T-helper 22 cell (primary cell): ENCODE data around the gene RNU1-2.
"Not testable (repeated sequence)": the region's sequence is repeated elsewhere in the genome, so short reads cannot be mapped to it uniquely, and the experiment has no call there.

Experiments
- DNase-seq: peaks from one replicate; pipeline ENCODE4 v3.0.0-alpha.2; 2020; ENCODE audit warnings: low read depth

The RNU1-2 gene

DNA sequence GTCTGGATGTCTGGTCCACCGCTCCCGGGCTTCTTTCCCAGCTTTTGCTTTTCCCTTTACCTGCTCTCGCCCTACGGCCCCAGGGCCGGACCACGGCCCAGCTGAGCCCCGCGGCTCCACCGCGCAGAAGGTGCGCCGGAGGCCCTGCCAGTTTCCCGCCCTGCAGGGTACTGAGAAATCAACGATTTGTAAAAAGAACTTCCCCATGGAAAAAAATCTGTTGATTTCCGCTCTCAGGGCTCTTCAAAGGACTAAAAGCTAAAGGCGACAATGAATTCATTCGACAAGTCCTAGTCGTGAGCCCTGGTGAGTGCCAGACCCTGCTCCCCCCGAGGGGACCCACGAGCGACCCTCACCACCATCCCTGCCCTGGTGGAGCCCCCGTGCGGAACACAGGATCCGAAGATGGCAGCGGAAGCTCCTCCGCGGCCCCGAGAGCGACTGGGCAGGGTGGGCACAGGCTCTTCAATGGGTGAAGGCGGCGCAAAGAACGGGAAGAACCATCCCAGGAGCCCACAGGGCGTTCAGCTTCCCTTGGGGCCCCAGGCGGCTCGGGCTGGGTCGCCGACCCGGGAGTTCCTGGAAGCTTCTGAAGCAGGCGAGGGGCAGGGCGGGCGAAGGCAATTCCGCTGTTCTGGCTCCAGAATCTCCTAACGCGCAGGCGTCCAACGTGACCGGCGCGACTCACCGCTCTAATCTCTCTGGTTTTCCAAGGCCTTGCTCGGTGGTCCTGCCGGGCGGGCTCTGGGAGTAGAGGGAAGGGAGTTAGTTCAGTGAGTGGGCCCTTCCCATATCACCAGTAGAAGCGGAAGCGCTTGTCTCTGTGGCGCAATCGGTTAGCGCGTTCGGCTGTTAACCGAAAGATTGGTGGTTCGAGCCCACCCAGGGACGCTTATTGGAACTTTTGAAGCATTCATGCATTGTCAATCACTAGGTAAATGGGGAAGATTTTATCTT, 6.6 kb upstream of the RNU1-2 start:
- DNase-seq, result no peak

DNA sequence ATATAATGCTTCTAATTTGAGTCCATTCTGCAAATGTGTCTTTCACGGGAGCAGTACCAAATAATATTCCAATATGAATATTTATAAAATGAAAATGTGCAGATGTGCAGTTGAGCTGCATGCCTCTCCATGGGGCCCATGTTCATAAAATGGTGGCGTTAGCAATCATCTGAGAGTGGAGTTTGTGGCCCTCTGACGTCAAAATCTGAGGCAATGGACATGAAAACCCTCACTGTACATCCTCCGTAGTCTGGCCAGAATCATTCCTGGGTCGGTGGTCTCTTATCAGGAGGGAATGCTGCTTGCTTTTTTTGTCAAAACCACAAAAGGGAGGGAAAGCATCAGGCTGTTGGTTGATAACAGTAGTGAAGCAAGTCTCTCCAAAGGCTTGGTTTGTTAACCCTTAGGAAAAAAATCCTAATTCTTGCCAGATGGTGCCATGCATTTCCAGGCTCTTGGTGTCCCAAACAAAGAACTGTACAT, 5.2 kb upstream of the RNU1-2 start:
- DNase-seq, result not testable (repeated sequence)

DNA sequence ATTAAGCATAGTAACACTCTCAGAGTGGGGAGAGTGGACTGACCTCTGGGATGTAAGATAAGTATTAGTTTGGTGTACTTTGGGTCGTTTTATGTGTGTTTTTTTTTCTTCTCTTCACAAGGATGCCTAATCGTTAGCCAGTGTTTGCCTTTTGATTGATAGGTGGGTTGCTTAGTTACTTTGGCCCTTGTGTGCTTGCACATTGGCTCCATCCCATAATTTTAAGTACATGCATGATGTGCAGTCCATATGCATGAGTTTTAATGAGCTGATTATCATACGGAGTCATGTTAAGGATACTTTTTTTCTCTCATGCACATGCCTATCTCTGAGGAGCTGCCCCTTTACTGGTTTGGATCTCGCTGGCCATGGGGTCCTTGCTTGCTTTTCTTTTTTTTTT, 4.7 kb upstream of the RNU1-2 start:
- DNase-seq, result not testable (repeated sequence)

DNA sequence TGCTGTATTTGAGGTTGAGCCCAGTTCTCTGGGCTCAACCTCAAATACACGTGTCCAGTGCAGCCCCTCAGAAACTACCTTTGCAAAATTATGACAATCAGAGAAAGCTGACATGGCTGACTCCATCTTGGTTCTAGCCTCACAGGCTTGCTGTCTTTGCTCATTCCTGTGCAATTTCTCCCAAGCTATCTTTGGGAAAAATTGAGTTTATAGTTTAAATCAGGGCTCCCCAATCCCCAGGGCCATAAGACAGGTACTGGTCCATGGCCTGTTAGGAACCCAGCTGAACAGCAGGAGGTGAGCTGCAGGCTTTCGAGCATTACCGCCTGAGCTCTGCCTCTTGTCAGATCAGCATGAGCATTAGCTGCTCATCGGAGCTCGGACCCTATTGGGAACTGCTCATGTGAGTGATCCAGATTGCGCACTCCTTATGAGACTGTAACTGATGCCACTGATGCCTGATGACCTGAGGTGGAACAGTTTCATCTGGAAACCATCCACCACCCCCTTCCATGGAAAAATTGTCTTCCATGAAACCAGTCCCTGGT, 2.7 kb upstream of the RNU1-2 start:
- DNase-seq, result not testable (repeated sequence)

DNA sequence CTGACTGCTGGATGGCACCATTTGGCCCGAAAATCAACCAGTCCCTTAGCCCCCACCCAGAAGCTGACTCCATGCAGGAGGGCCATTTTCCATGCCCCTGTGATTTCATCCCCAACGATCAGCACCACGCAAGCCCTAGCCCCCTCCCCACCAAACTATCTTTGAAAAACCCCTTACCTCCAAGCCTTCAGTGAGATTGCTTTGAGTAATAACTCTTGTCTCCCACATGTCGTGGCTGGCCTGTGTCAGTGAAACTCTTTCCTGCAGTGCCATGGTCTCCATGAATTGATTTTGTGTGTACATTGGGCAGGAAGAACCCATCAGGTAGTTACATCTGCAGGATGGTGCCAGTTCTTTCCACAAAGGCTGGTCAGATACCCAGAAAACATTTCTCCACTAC, 2.0 kb upstream of the RNU1-2 start:
- DNase-seq, result not testable (repeated sequence)

DNA sequence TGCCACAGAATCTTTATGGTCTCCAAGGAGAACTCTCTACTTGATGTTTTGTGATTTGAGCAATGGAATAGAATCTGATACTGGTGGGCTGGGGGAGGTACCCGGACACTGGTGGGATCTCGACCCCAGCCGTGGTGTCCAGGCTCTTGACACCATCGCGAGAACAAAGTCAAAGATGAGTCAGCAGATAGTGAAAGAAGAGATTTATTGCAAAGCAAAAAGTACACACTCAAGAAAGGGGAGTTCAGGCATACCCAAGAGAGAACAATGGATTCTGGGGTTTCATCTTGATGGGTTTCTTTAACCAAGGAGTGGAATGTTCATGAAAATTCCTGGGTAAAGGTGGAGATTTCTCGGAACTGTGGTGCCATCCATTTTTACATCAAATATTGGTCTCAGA, 1.4 kb upstream of the RNU1-2 start:
- DNase-seq, result not testable (repeated sequence)

DNA sequence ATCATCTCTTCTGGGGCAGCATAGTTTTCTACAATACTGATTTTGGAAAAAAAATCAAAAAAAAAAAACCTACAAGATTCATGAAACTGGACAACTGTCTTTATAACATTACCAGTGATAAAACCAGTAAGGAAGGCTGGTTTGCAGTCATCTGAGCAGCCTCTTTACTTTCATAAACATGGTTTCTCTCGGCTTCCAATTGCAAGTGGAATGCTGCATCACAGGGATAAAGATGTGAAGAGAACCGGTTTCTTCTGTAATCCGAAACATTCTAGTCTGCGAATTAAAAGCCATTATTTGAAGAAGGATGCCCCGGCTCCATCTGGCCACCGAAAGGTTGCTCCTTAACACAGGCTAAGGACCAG, 565 bp upstream of the RNU1-2 start:
- DNase-seq, result not testable (repeated sequence)

DNA sequence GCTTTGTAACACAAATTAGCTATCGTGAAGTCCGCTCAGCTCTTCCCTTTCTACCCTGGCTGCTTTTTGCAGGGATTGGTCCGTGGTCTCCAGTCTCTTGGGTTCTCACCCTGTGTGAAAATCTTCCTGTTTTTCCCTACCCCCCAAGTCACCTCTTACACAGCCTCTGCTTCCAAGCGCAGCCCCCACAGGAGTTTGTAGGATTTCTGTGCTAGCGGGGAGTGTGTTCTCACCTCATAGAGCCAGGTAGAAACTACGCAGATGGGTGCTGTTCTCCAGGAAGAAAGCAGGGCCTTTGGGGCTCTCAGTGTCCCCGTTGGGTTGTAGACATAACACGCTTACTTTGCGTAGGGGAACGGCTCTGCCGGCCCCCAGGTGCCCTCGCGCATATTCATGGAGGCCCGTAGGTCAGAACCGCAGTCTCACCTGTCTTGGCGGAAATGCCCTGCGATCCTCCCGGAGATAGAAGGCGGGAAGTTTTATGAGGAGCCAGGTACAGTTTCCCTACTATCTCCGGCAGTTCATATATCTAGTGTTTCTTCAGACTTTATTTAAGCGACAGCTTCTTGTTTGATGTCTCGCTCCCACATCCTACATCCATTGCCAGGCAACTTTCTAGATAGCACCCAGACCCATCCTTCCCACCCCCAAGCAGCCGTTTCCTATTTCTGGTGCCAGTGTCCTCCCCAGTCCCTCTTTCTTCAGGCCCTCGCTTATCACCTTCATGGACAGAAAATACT, 706 bp downstream of the RNU1-2 start:
- not testable (repeated sequence) for DNase-seq

DNA sequence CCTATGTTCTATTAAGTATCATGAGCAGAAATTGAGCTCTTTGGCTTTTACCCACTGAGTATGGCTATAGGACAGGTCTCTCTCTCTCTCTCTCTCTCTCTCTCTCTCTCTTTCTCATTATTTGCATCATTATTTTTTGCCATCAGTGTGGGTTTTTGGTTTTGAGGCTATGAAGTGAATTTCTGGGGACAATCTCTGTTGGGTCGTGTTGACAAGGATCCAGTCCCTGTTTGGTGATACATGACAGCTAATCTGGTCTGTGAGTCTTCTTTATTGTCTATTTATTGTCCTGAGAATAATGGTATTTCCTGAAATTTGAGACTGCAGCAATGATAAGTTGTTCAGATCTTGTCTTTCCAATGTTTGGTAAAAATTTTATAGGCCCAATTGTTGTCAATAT, 1.9 kb downstream of the RNU1-2 start:
- not testable (repeated sequence) for DNase-seq

DNA sequence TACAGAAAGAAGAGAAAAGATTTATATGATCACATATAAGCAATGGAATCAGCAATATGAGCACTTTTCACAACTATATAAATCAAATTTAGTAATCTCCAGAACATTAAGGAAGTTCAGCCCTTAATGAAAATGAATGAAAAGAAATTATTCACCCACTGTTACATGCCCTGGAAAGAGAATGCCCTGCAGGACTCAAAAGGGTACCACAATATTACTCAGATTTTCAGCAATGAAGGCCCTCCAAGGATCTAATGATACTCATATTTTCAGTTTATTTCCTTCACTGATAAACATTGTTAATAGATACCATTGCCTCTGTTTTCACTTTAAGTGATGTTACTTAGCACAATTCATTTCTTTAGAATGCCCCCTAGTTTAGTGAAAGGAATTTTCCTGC, 2.5 kb downstream of the RNU1-2 start:
- not testable (repeated sequence) for DNase-seq

DNA sequence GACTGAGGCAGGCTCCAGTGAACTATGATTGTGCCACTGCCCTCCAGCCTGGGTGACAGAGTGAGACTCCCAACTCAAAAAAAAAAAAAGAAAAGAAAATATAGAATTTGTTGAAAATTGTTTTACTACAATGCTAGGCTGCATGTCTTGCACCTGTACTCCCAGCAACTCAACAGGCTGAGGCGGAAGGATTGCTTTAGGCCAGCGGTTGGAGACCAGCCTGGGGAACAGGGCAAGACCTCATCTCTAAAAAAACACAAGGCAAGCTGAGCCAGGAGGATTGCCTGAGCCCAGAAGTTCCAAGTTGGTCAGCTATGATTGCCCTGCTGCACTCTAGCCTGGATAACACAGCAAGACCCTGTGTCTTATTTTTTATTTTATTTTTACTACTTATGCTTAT, 3.2 kb downstream of the RNU1-2 start:
- not testable (repeated sequence) for DNase-seq

DNA sequence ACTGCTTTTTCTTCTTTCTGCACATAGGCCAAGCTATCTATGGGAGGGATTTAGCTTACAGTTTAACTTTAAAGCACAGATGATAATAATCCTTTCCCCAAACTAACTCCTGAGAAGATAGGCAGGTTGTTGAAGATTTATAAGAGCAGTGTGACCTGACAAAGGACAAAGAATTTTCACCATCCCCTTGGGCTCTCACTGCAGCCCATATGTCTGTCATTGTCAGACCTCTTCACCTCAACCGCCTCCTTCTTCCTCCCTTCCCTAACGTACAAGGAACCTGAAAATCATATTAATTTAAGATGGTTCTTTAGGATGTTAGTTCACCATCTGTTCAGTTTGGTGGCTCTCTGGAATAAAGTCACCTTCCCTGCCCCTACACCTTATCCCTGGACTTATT, 5.0 kb downstream of the RNU1-2 start:
- no peak for DNase-seq

DNA sequence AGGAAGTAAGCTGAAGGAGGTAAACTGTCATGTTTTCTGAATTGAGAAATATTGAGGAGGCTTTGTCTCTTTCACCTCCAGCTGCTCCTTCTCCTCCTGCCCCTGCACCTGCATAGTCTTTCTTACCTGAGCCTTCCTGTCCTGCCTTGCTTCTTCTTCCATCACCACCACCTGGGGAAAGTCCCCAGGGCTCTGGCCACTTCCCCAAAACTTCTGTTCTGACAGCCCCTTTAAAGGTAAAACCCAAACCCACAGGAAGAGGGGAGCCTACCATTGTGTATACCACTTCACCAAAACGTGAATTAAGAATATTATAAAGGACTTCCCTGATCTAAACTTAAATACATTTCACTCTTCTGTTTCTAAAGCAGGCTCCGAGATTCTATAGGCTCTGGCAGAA, 5.6 kb downstream of the RNU1-2 start:
- DNase-seq, result not testable (repeated sequence)

DNA sequence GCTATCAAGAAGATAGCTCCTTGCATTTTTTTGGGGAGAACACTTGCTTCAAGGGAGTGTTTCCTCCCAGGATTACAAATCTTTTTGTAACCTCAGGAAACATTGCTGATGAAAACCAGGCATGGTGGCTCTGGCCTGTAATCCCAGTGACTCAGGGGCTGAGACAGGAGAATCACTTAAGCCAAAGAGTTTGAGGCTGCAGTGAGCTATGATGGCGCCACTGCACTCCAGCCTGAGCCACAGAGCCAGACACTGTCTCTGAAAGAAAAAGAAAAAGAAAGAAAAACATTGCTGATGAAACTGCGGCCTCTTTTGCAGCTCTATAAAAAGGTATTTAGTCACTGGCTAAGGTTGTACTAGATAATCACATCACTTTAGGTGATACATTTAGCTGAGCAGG, 7.3 kb downstream of the RNU1-2 start:
- no peak for DNase-seq

DNA sequence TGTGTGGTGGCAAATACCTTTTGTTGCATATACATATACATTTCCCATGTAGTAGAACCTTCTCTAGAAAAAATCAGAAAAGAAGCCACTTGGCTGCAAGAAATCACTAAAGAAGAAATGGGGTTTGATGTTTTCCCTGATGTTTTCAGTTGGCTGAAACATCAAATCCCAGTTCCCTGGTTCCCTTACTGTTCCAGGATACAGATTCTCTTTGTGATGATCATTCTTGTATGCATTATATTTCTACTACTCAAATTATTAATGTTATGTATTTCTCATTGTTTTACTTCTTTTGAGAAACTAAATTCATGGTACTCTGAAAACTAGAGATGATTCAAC, 7.6 kb downstream of the RNU1-2 start:
- DNase-seq, result no peak

DNA sequence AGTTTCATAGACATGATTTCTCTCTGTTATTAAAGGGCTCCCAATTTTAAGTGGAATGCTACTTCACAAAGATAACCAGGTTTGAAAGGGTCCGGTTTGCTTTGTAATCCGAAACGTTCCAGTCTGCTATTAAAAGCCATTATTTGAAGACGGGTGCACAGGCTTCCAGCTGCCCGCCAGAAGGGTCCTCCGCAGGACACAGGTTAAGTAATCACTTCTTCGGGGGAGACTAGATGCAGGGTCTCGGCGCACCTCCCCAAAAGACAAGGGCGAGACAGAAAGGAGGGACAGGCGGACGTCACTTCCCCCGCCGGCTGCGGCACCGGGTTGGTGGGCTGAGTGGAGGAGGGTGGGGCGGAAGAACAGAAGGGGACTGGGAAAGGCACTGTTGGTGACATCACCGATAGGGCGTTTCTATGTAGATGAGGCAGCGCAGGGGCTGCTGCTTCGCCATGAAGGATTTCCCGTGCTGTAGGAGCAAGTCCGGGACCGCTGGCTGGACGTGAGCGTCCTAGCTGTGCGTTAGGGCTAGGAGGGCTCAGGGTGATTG, 8.9 kb downstream of the RNU1-2 start:
- peak; percentile 100 for DNase-seq

DNA sequence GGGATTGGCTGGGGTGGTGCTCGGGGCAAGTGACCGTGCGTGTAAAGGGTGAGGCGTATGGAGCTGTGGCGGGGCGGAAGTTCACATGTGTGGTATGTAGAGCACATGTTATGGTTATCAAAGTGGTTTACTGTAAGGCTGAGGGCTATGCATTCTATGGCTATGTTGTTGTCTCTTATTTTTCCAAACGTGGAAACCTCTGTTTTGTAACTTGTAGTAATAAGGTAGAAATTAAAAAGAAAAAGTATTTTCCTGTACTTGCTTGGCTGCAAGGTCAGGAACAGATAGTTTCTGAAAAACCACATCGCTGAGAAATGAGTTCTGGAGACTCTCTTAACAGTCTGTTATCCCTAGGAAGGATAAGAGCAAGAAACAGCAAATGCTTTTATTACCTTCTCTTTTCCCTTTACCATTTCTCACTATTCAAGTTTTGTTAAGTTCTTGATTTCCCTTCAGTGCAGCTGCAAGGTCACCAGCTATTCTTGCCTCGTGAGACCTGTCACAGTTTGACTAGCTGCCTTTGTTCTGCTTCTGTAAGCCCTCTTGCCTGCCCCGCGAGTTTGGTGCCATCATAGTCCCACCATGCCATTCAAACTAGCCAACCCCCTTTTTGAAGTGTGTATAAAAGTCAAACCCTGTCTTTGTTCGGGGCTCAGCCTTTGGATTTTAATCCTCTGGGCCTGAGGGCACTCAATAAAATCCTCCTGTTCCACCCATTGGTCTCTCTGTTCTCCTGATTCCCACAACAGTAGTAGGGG, 9.5 kb downstream of the RNU1-2 start:
- no peak for DNase-seq

DNA sequence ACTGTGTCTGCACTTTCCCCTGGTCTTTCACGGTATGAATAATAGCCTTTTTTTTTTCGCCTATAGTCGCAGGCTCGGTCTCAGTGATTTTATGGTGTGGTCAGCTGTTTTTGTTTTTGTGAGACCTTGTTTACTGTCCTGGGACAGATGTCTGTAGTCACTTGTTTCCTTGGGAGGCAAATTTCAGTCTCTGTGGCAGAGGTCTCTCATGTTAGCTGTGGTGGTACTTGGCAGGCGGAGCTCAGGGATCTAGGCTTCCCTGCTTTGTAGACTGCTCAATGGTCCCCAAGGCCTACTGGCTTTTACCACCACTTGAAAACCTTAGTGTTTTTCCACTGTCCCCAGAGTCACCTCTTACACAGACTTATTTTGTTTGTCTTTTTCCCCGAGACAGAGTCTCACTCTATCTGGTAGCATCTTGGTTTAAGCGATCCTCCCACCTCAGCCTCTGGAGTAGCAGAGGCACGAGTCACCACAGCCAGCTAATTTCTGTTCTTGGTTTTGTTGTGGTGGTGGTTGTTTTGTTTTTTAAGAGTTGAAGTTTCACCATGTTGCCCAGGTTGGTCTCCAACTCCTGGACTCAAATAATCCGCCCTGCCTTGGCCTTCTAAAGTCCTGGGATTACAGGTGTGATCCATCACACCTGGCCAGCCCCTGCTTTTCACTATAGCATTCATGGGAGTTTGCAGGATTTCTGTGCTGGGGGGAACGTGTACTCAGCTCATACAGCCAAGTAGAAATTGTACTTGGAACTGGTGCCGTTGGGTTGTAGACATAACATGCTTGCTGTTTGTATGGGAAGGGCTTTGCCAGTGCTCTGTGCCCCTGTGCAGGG, 10.3 kb downstream of the RNU1-2 start:
- no peak for DNase-seq

DNA sequence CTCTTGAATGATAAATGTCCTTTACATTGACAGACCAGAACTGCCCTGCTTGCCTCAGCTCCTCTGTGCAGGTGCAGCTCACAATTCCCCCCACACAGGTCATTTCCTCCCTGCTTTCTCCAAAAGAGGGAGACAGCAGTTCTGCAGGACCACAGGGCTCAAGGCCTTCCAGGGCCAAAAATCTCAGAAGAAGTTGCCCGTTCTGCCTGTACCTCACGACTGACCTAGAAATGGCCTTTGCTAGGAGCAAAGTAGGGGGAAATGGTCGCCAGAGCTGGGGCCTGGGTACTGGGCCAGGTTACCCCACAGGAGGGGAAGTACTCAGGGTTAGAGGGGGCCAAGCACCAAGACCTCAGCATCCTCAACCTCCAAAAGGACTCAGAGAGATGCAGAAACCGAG, 11.1 kb downstream of the RNU1-2 start:
- no peak for DNase-seq

DNA sequence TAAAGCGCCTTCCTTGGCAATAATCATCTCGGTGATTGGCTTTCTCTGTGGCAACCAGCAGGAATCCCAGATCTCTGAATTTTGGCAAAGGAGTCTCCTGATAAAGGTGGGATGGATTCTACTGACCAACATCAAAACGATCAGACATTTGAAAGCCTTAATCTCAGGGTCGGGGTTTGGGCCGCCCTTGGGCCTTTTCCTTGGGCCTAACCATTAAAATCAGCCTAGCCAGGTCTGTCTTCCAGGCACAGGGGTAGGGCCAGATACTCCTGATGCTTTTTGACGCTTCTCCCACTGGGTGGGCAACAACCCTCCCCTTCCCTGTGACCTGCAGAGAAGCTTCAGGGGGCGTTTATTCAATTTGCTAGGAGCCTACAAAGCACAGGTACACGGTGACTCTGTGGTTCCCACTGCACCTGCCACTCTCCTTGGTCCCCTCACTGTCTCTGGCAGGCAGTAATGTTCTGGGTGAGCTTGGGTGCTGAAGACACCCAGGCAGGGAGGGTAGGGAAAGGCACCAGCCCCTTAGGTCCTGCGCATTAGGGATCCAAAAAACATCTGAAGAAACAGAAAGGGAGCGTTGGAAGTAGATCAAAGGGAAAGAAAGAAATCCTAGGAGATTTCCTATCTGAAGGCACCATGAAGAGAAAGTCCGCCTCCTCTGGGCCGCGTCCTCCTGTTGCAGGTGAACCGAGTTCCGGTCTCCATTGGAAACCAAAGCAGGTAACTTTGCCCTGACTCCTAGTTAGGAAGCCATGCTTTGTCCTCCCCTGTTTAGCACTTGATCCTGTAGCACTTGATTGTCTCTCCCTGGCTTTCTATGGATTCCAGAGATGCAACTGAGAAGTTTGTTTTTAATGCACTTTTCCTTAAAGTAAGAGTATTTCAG, 12.3 kb downstream of the RNU1-2 start:
- DNase-seq, result no peak
